Neural cell (in vitro differentiated cells): Measurements from ENCODE around the gene CAPN13. TPM values are rescaled to one million over a fixed set of nuclear protein-coding genes. Genes with fewer than 3 reads are reported as not detected.

Source experiments
- H2AFZ ChIP-seq: fragments of 200-600, 300-800 bp; sonication (generic), shearing (Covaris generic); 2 replicates; pipeline ENCODE4 v1.6.0; 2014; ENCODE audit warnings: low read depth, mild to moderate bottlenecking, antibody characterized with exemption, low read length, moderate library complexity
- H3F3A ChIP-seq: fragments of 200-600 bp; shearing (Covaris generic); 2 replicates; pipeline ENCODE4 v1.6.1; 2016; ENCODE audit warnings: mild to moderate bottlenecking, moderate library complexity, mixed read lengths, antibody characterized with exemption, low read length; ENCODE audit not compliant: insufficient read depth, poor library complexity, severe bottlenecking
- H3K27ac ChIP-seq: fragments of 200-600, 300-800 bp; sonication (generic), shearing (Covaris generic); 2 replicates; pipeline ENCODE4 v1.5.1; 2014; ENCODE audit warnings: mild to moderate bottlenecking, low read length, moderate library complexity
- H3K27me3 ChIP-seq: fragments of 300-800, 200-600 bp; sonication (generic), shearing (Covaris generic); 2 replicates; pipeline ENCODE4 v1.6.0; 2014; ENCODE audit warnings: mild to moderate bottlenecking, low read depth, low read length, moderate library complexity; ENCODE audit not compliant: insufficient read depth
- H3K36me3 ChIP-seq: fragments of 300-800, 200-600 bp; sonication (generic), shearing (Covaris generic); 2 replicates; pipeline ENCODE4 v1.5.1; 2014; ENCODE audit warnings: mild to moderate bottlenecking, antibody characterized with exemption, low read length, moderate library complexity; ENCODE audit not compliant: insufficient read depth
- H3K4me2 ChIP-seq: fragments of 300-800, 200-600 bp; sonication (generic), shearing (Covaris generic); 2 replicates; pipeline ENCODE4 v1.6.0; 2014; ENCODE audit warnings: mild to moderate bottlenecking, low read length
- H3K4me3 ChIP-seq: fragments of 300-800, 200-600 bp; sonication (generic), shearing (Covaris generic); 2 replicates; pipeline ENCODE4 v1.5.1; 2014; ENCODE audit warnings: mild to moderate bottlenecking, low read length, moderate library complexity
- H3K79me2 ChIP-seq: fragments of 200-600 bp; shearing (Covaris generic); replicated peaks from 2 replicates; pipeline ENCODE4 v1.6.0; 2014; ENCODE audit warnings: mild to moderate bottlenecking, low read length, moderate library complexity; ENCODE audit not compliant: insufficient read depth
- H3K9ac ChIP-seq: fragments of 300-800, 200-600 bp; sonication (generic), shearing (Covaris generic); 2 replicates; pipeline ENCODE4 v1.6.1; 2016; ENCODE audit warnings: mild to moderate bottlenecking, low read length, mixed read lengths
- H3K9me2 ChIP-seq: fragments of 200-600 bp; shearing (Covaris generic); 2 replicates; pipeline ENCODE4 v1.6.1; 2016; ENCODE audit warnings: mild to moderate bottlenecking, low read length, mixed read lengths; ENCODE audit not compliant: insufficient read depth
- H3K9me3 ChIP-seq: fragments of 200-600, 300-800 bp; sonication (generic), shearing (Covaris generic); 2 replicates; pipeline ENCODE4 v1.6.1; 2016; ENCODE audit warnings: mild to moderate bottlenecking, mixed run types, low read length, moderate library complexity, mixed read lengths
- H4K20me1 ChIP-seq: fragments of 200-600 bp; shearing (Covaris generic); 2 replicates; pipeline ENCODE4 v1.6.1; 2016; ENCODE audit warnings: mild to moderate bottlenecking, mixed run types; ENCODE audit not compliant: insufficient read depth
- EP300 ChIP-seq: fragments of 450-650 bp; conservative IDR thresholded peaks from 2 replicates; pipeline ENCODE4 v1.6.1; 2014; ENCODE audit warnings: antibody characterized with exemption, mild to moderate bottlenecking, moderate library complexity; ENCODE audit not compliant: poor library complexity, severe bottlenecking
- EZH2 ChIP-seq: fragments of 200-600, 300-800 bp; shearing (Covaris generic), sonication (generic); IDR thresholded peaks from 2 replicates; pipeline ENCODE4 v1.6.1; 2014; ENCODE audit warnings: antibody characterized with exemption, low read length, borderline replicate concordance, mild to moderate bottlenecking; ENCODE audit not compliant: insufficient read depth, poor library complexity, severe bottlenecking
- MXI1 ChIP-seq: fragments of 450-650 bp; conservative IDR thresholded peaks from 2 replicates; pipeline ENCODE4 v1.6.1; 2014; ENCODE audit warnings: antibody characterized with exemption, mild to moderate bottlenecking; ENCODE audit not compliant: poor library complexity, severe bottlenecking
- POLR2AphosphoS5 ChIP-seq: IDR thresholded peaks from 2 replicates; pipeline ENCODE4 v1.6.1; 2012
- RAD21 ChIP-seq: fragments of 450-650 bp; conservative IDR thresholded peaks from 2 replicates; pipeline ENCODE4 v1.6.1; 2014; ENCODE audit warnings: antibody characterized with exemption, mild to moderate bottlenecking, moderate library complexity
- SMC3 ChIP-seq: fragments of 450-650 bp; conservative IDR thresholded peaks from 2 replicates; pipeline ENCODE4 v1.6.1; 2014; ENCODE audit warnings: antibody characterized with exemption, mild to moderate bottlenecking, moderate library complexity; ENCODE audit not compliant: poor library complexity
- TAF1 ChIP-seq: IDR thresholded peaks from 2 replicates; pipeline ENCODE4 v1.6.1; 2012; ENCODE audit warnings: low read depth
- polyA plus RNA-seq: library from polyadenylated mRNA; depleted of rRNA; stranded (reverse); fragments of >200 nt; gene quantifications from 2 replicates; pipeline ENCODE4 v1.2.3, GENCODE V29; 2014
- TF ChIP-seq, protein P1 (sequence below): fragments of 450-650 bp; IDR thresholded peaks from 2 replicates; pipeline ENCODE4 v1.5.1; 2014; ENCODE audit warnings: antibody characterized with exemption, mild to moderate bottlenecking, moderate library complexity; ENCODE audit not compliant: poor library complexity, severe bottlenecking
- TF ChIP-seq, protein P2 (sequence below): IDR thresholded peaks from 2 replicates; pipeline ENCODE4 v1.6.1; 2012; ENCODE audit warnings: borderline replicate concordance

CAPN13 gene
- polyA plus RNA-seq, 1 donor from 2014 or later = not detected

DNA sequence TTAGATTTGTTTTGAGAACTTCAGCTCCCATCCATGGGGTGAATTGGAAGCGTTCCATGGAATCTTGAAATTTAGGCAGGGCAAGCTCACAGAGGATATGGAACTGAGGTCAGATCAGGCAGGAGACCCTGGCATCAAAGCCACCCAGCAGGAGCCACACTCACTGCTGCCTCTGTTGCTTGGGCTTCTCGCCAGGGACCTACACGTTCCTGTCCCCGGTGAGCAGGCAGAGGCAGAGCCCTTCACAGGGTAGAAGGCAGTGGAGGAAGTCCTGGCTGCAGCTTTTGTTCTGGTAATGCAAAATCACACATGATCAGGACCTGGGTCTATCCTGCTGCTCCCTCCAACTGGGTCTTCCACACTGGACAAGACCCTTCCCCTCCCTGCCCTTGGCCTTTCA is 42.1 kb downstream of the CAPN13 start:
- no peak overlapping the region for H3K4me3 ChIP-seq
- H3K36me3 ChIP-seq = no peaks in the 10 kb centered on the region
- H3K9me2 ChIP-seq = no peaks in the 10 kb centered on the region
- no peak overlapping the region for H3K27ac ChIP-seq
- H3K9ac ChIP-seq = no peak overlapping the region
- no peaks in the 10 kb centered on the region for H3K79me2 ChIP-seq
- no peak for TF ChIP-seq POLR2AphosphoS5
- TF ChIP-seq, protein P1, sequence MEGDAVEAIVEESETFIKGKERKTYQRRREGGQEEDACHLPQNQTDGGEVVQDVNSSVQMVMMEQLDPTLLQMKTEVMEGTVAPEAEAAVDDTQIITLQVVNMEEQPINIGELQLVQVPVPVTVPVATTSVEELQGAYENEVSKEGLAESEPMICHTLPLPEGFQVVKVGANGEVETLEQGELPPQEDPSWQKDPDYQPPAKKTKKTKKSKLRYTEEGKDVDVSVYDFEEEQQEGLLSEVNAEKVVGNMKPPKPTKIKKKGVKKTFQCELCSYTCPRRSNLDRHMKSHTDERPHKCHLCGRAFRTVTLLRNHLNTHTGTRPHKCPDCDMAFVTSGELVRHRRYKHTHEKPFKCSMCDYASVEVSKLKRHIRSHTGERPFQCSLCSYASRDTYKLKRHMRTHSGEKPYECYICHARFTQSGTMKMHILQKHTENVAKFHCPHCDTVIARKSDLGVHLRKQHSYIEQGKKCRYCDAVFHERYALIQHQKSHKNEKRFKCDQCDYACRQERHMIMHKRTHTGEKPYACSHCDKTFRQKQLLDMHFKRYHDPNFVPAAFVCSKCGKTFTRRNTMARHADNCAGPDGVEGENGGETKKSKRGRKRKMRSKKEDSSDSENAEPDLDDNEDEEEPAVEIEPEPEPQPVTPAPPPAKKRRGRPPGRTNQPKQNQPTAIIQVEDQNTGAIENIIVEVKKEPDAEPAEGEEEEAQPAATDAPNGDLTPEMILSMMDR = no peak
- no peak for TF ChIP-seq EZH2
- TF ChIP-seq MXI1 = no peak
- TF ChIP-seq TAF1 = no peak
- no peak for TF ChIP-seq SMC3
- TF ChIP-seq, protein P2, sequence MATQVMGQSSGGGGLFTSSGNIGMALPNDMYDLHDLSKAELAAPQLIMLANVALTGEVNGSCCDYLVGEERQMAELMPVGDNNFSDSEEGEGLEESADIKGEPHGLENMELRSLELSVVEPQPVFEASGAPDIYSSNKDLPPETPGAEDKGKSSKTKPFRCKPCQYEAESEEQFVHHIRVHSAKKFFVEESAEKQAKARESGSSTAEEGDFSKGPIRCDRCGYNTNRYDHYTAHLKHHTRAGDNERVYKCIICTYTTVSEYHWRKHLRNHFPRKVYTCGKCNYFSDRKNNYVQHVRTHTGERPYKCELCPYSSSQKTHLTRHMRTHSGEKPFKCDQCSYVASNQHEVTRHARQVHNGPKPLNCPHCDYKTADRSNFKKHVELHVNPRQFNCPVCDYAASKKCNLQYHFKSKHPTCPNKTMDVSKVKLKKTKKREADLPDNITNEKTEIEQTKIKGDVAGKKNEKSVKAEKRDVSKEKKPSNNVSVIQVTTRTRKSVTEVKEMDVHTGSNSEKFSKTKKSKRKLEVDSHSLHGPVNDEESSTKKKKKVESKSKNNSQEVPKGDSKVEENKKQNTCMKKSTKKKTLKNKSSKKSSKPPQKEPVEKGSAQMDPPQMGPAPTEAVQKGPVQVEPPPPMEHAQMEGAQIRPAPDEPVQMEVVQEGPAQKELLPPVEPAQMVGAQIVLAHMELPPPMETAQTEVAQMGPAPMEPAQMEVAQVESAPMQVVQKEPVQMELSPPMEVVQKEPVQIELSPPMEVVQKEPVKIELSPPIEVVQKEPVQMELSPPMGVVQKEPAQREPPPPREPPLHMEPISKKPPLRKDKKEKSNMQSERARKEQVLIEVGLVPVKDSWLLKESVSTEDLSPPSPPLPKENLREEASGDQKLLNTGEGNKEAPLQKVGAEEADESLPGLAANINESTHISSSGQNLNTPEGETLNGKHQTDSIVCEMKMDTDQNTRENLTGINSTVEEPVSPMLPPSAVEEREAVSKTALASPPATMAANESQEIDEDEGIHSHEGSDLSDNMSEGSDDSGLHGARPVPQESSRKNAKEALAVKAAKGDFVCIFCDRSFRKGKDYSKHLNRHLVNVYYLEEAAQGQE = no peak
- no peak for TF ChIP-seq EP300
- no peak for TF ChIP-seq RAD21
- H4K20me1 ChIP-seq = no peaks in the 10 kb centered on the region
- no peaks in the 10 kb centered on the region for H3K9me3 ChIP-seq
- no peaks in the 10 kb centered on the region for H3K27me3 ChIP-seq
- no peak overlapping the region for H2AFZ ChIP-seq
- no peaks in the 10 kb centered on the region for H3F3A ChIP-seq
- H3K4me2 ChIP-seq = no peak overlapping the region

DNA sequence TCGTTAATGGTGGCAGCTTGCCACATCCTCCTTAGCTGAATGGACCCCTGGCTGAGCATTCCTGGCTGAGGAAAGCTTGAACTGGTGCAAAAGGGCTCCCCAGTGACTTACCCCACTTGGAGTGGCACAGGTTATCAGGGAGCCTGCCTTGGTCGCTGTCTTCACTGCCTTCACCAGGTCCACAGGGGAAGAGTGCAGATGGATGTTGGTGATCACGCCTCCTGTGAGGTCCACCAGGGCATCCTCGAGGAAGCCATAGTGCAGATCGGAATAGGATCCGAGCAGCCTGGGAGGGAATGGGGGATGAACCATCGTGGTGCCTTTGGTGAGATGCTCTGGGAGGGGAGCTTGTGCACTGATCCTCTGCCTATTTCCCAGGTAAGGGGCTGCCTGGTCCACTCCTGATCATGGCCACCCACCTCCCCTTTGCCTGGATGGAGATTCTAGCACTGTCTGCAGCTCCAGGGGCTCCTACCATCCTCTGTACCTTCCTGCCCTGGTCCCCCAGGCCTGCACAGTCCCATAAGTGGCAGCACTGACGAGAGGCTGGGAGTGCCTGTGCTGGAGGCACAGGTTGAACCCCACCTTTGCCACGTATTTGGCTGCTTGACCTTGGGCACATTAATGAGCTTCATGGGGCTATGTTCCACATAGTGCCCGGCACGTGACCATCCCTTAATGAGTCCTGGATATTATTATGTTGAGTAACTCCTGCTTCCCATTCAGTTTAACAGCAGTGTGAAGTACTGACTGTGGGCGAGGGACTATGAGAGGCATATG is 43.0 kb downstream of the CAPN13 start:
- H3K4me3 ChIP-seq = no peak overlapping the region
- H3K9me2 ChIP-seq = no peaks in the 10 kb centered on the region
- no peak overlapping the region for H3K27ac ChIP-seq
- H3K36me3 ChIP-seq = no peaks in the 10 kb centered on the region
- no peaks in the 10 kb centered on the region for H4K20me1 ChIP-seq
- no peak overlapping the region for H3K4me2 ChIP-seq
- H3K9ac ChIP-seq = no peak overlapping the region
- H3K79me2 ChIP-seq = no peaks in the 10 kb centered on the region
- H3K27me3 ChIP-seq = no peaks in the 10 kb centered on the region
- H2AFZ ChIP-seq = no peak overlapping the region
- H3K9me3 ChIP-seq = no peaks in the 10 kb centered on the region
- TF ChIP-seq, protein P2 = no peak
- TF ChIP-seq MXI1 (no peak), RAD21 (no peak), POLR2AphosphoS5 (no peak), TAF1 (no peak), SMC3 (no peak)
- H3F3A ChIP-seq = no peaks in the 10 kb centered on the region
